DMS79 treated with DMSO at 0.1 percent for 48 hours (cell line): ENCODE results near the gene GTPBP10.
"Not testable (repeated sequence)": the region's sequence is repeated elsewhere in the genome, so short reads cannot be mapped to it uniquely, and the experiment has no call there.

Source experiments
- DNase-seq: peaks from one replicate; lab custom pipeline; 2025; lab: John Stamatoyannopoulos, UW

GTPBP10 gene

GRCh38 chr7:90346336-90347125, at the start of gene GTPBP10:
GTPBP10 (plus strand) TSS chr7:90346716; CDS start chr7:90346742, 26 bp downstream.
- peak; percentile 90 for DNase-seq

GRCh38 chr7:90298145-90299038, 48.1 kb upstream of the GTPBP10 start:
- DNase-seq = no peak

- no peak for DNase-seq
These were observed 43.3 kb upstream of the GTPBP10 start for GRCh38 chr7:90303241-90303640.

- DNase-seq = no peak
These were observed 36.6 kb upstream of the GTPBP10 start for GRCh38 chr7:90309872-90310271.

- no peak for DNase-seq
These were observed 35.3 kb upstream of the GTPBP10 start for GRCh38 chr7:90311175-90311574.

GRCh38 chr7:90312745-90313144, 33.8 kb upstream of the GTPBP10 start:
- no peak for DNase-seq

- no peak for DNase-seq
These were observed 32.6 kb upstream of the GTPBP10 start for GRCh38 chr7:90313907-90314306.

- DNase-seq = no peak
These were observed 26.5 kb upstream of the GTPBP10 start for GRCh38 chr7:90320014-90320413.

GRCh38 chr7:90320418-90320800, 26.1 kb upstream of the GTPBP10 start:
- no peak for DNase-seq

- no peak for DNase-seq
These were observed 25.6 kb upstream of the GTPBP10 start, which contains the start of gene FAM237B for GRCh38 chr7:90320801-90321494. FAM237B (minus strand) TSS chr7:90321304; CDS start chr7:90319748, 1,556 bp downstream.

- DNase-seq = no peak
These were observed 23.7 kb upstream of the GTPBP10 start for GRCh38 chr7:90322837-90323236.

GRCh38 chr7:90326500-90326899, 20.0 kb upstream of the GTPBP10 start:
- no peak for DNase-seq

- no peak for DNase-seq
These were observed 12.2 kb upstream of the GTPBP10 start for GRCh38 chr7:90334193-90334843.

GRCh38 chr7:90334926-90335325, 11.6 kb upstream of the GTPBP10 start:
- not testable (repeated sequence) for DNase-seq

GRCh38 chr7:90337106-90337505, 9.4 kb upstream of the GTPBP10 start:
- no peak for DNase-seq

GRCh38 chr7:90345016-90345415, 1.5 kb upstream of the GTPBP10 start:
- no peak for DNase-seq

- peak; percentile 44 for DNase-seq
These were observed 751 bp upstream of the GTPBP10 start for GRCh38 chr7:90345595-90346335.

GRCh38 chr7:90347759-90348158, 1.2 kb downstream of the GTPBP10 start:
- DNase-seq = no peak

GRCh38 chr7:90349305-90349704, 2.8 kb downstream of the GTPBP10 start:
- DNase-seq = no peak

GRCh38 chr7:90350032-90350431, 3.5 kb downstream of the GTPBP10 start:
- not testable (repeated sequence) for DNase-seq

GRCh38 chr7:90351987-90352386, 5.5 kb downstream of the GTPBP10 start:
- no peak for DNase-seq
